Type B pancreatic cell (in vitro differentiated cells): ENCODE measurements around the gene SPATC1L. TPM values are rescaled to one million over a fixed set of nuclear protein-coding genes. Genes with fewer than 3 reads are reported as not detected.

Experiments
- DNase-seq: peaks from one replicate; pipeline ENCODE4 v3.0.0; 2021; ENCODE audit warnings: mixed read lengths; ENCODE audit not compliant: unreplicated experiment; ENCODE audit errors: extremely low spot score
- H3K27ac Mint-ChIP-seq: 2 replicates; pipeline ENCODE4 v1.8.0; 2021; ENCODE audit warnings: mild to moderate bottlenecking, mixed read lengths
- H3K27me3 Mint-ChIP-seq: 2 replicates; pipeline ENCODE4 v1.8.0; 2021; ENCODE audit warnings: mixed read lengths
- H3K36me3 Mint-ChIP-seq: 2 replicates; pipeline ENCODE4 v1.8.0; 2021; ENCODE audit warnings: mixed read lengths
- H3K4me1 Mint-ChIP-seq: one replicate; pipeline ENCODE4 v1.8.0; 2021; ENCODE audit warnings: mixed read lengths; ENCODE audit not compliant: unreplicated experiment
- H3K4me3 Mint-ChIP-seq: 2 replicates; pipeline ENCODE4 v1.8.0; 2021; ENCODE audit warnings: mild to moderate bottlenecking, mixed read lengths
- H3K9me3 Mint-ChIP-seq: 2 replicates; pipeline ENCODE4 v1.8.0; 2021; ENCODE audit warnings: mixed read lengths
- CTCF ChIP-seq: fragments of 200-600 bp; sonication (generic); conservative IDR thresholded peaks from 2 replicates; pipeline ENCODE4 v1.5.0; 2021; ENCODE audit warnings: antibody characterized with exemption, mild to moderate bottlenecking
- total RNA-seq: library from RNA; stranded (reverse); gene quantifications from 2 replicates; pipeline ENCODE4 v1.2.1, GENCODE V29; 2021; ENCODE audit warnings: low replicate concordance

The SPATC1L gene
- total RNA-seq, 1 donor from 2014 or later = 24.7 TPM

- no peaks in the 10 kb centered on the region for H3K27me3 Mint-ChIP-seq
- no peaks in the 10 kb centered on the region for H3K9me3 Mint-ChIP-seq
- no peak overlapping the region for H3K4me3 Mint-ChIP-seq
- DNase-seq = peak; percentile 60
- no peak for TF ChIP-seq CTCF
- H3K36me3 Mint-ChIP-seq = peaks cover 14% of the 10 kb centered on the region
- H3K27ac Mint-ChIP-seq = no peak overlapping the region
- peaks cover 17% of the 10 kb centered on the region for H3K4me1 Mint-ChIP-seq
These were observed 37.6 kb upstream of the SPATC1L start for GRCh38 chr21:46221664-46222435.

GRCh38 chr21:46220847-46221246 is 36.6 kb upstream of the SPATC1L start:
- peak; percentile 39 for DNase-seq
- TF ChIP-seq CTCF = no peak
- Mint-ChIP-seq H3K9me3 (no peaks in the 10 kb centered on the region), H3K36me3 (peaks cover 12% of the 10 kb centered on the region), H3K27ac (no peak overlapping the region), H3K4me1 (peaks cover 7% of the 10 kb centered on the region), H3K4me3 (no peak overlapping the region), H3K27me3 (no peaks in the 10 kb centered on the region)

GRCh38 chr21:46220275-46220810 is 36.1 kb upstream of the SPATC1L start:
- Mint-ChIP-seq H3K27ac (peak overlapping the region; percentile 15), H3K27me3 (no peaks in the 10 kb centered on the region), H3K9me3 (no peaks in the 10 kb centered on the region), H3K4me3 (no peak overlapping the region), H3K36me3 (peaks cover 7% of the 10 kb centered on the region), H3K4me1 (peaks cover 4% of the 10 kb centered on the region)
- TF ChIP-seq CTCF = no peak
- peak; percentile 60 for DNase-seq

GRCh38 chr21:46219591-46220239 is 35.5 kb upstream of the SPATC1L start:
- H3K9me3 Mint-ChIP-seq = no peaks in the 10 kb centered on the region
- DNase-seq = no peak
- no peak overlapping the region for H3K4me3 Mint-ChIP-seq
- H3K27ac Mint-ChIP-seq = peak overlapping the region; percentile 15
- no peaks in the 10 kb centered on the region for H3K27me3 Mint-ChIP-seq
- TF ChIP-seq CTCF = no peak
- H3K36me3 Mint-ChIP-seq = peaks cover 5% of the 10 kb centered on the region
- H3K4me1 Mint-ChIP-seq = peaks cover 4% of the 10 kb centered on the region

GRCh38 chr21:46218906-46219590 is 34.8 kb upstream of the SPATC1L start:
- Mint-ChIP-seq H3K27me3 (no peaks in the 10 kb centered on the region), H3K4me1 (peaks cover 2% of the 10 kb centered on the region), H3K27ac (no peak overlapping the region), H3K36me3 (peaks cover 5% of the 10 kb centered on the region), H3K4me3 (no peak overlapping the region), H3K9me3 (no peaks in the 10 kb centered on the region)
- TF ChIP-seq CTCF = no peak
- DNase-seq = peak; percentile 59
